NK-92 (cell line): ENCODE measurements around the gene ABCA7.
"Not testable (repeated sequence)": the region's sequence is repeated elsewhere in the genome, so short reads cannot be mapped to it uniquely, and the experiment has no call there.

Source experiments
- DNase-seq: peaks from one replicate; lab custom pipeline; 2025; ENCODE audit not compliant: unreplicated experiment; lab: John Stamatoyannopoulos, UW

Gene ABCA7

DNA sequence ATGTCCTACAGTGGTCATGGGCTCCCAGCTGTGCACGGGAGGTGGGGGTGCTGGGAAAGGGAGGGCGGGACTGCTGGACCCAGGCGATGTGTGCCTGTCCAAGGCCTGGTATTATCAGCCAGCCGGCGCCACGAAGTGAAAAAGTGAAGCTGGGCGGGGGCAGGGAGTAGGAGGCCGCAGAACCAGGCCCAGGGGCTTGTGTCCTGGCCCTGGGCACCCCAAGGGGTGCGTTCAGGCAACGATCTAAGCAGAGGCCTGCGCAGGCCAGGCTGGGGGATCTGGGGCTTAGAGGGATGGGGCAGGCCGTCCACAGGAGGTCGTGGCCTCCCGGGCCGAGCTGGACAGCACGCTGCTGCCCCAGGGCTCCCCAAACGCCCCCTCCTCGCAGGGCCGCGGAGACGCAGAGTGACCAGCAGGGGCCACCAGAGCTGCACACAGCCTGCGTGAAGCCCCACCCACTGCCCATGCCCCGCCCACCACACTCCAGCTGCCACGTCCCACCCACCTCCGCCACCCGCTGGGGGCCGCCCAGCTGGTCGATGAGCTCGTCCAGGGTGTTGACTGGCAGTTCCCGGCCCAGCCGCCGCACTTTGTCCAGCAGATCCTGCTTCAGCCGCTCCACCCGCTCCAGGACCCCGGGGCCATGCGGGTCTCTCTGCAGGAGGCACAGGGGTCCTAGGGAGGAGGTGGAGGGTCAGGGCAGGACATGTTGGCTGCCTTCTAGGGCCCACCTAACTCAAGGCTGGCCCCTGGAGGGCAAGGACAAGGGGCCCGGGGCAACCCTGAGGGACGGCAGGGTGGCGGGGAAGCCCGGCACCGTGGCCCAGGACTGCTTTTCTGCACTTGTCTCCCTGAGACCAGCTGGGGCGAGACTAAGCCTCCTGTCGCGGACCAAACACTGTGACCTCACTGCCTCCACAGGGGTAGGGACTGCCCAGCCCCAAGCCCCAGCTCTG is 73.4 kb downstream of the ABCA7 start:
- DNase-seq, result no peak

DNA sequence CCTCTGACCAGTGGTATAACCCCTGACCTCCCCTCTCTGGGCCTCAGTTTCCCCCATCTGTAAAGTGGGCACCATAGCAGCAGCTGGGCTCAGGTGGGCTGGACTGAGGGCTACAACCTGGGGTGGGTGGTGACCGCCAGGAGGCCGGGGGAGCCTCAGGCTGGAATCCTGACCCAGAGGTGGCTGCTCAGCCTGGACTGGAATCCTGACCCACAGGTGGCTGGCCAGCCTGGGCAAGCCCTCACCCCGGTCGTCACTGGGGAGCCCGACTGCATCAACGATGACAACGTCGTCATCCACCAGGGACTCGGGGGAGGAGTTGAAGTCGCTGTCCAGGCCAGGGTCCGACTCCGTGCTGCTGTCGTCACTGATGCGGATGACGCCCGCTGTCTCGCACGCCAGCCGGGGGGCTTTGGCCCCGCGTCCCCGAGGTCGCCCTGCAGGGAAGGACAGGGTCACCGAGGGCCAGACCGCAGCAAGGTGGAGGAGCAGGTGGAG is 74.1 kb downstream of the ABCA7 start:
- no peak for DNase-seq

DNA sequence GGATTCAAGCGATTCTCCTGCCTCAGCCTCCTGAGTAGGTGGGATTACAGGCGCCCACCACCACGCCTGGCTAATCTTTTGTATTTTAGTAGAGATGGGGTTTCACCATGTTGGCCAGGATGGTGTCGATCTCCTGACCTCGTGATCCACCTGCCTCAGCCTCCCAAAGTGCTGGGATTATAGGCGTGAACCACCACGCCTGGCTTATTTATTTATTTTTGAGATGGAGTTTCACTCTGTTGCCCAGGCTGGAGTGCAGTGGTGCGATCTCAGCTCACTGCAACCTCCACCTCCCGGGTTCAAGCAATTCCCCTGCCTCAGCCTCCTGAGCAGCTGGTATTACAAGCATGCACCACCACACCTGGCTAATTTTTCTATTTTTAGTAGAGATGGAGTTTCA is 74.8 kb downstream of the ABCA7 start:
- DNase-seq, result not testable (repeated sequence)
